ENCODE results near the gene SHROOM3.

The SHROOM3 gene

DNA sequence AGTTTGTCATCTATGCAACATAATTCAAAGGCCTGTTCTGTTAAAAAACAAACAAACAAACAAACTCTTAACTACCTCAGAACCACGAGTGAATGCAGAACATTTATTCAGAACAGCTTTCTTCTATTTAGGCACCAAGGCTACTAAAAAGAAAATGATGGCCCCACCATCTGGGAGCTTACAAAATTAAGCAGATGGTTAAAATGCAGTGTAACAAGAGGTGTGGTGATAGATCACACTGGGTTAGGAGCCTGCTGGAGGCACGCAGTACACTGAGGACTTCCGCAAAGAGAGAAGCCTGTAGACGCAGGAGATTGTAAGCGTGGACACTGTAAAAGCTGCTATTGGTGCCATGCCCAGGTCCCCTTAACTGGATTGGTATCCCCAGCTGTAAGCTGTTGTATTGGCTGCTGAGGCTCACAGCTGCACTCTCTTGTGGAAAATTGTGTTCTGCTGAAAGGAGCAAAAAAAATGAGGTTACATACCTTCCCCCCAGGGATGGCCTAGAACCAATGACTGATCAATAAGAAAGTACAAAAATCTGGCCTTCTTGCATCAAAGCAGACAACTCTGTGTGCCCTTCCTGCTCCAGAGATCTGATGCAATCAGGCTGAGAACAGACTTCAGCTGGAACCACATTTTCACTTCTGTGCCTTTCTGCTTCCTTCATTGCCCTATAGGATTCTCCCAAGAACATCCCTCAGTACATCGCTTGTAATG lies 60.0 kb downstream of the SHROOM3 start:
- DNase-seq, result no peak

DNA sequence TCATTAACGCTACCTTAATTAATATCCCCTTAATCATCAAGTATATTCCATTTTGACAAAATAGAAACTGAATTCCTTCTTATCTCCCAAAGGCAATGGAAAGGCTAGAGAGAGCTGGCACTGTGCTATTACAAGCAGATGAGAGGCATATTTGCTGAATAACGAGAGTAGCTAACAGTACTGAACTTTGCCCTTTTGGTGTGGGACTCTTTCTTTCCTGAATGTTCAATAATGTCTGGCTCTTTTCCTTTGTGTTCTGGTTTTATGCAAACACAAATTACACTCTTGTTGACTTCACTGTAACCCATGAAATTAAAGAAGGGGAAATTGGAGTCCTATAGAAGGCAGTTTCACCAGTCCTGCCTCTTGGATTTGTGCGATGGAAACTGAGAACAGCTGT lies 63.5 kb downstream of the SHROOM3 start:
- no peak for DNase-seq

DNA sequence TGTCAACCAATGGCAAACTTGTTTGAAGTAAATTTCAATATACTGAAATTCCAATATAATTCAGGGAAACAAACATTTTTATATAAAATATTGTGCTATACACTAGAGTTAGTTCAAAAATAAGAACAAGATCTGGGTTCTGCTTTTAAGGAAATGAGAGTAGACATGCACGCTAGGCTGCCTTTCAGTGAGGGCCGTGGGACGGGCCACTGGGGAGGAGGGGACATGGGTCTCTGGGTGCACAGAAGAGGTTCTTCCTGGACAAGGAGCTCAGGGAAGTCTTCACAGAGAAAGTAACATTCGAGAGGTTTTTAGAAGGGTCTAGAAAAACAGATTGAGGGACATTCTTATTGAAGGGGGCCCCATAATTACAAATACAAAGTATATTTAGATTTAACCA lies 64.4 kb downstream of the SHROOM3 start:
- peak; percentile 31 for DNase-seq

DNA sequence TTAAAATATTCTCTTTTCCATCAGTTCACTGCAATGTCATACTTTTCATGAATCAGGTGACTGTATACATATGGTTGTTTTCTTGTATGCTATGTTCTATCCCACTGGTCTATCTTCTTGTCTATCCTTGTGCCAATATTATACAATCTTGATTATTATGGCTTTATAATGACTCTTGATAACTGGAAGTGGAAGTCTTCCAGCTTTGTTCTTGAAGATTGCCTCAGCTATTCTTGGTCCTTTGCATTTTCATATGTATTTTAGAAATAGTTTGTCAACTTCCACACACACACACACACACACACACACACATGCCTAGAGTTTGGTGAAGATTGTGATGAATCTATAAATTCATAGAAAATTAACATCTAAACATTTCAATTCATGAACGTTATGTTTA lies 67.9 kb downstream of the SHROOM3 start:
- DNase-seq, result no peak

DNA sequence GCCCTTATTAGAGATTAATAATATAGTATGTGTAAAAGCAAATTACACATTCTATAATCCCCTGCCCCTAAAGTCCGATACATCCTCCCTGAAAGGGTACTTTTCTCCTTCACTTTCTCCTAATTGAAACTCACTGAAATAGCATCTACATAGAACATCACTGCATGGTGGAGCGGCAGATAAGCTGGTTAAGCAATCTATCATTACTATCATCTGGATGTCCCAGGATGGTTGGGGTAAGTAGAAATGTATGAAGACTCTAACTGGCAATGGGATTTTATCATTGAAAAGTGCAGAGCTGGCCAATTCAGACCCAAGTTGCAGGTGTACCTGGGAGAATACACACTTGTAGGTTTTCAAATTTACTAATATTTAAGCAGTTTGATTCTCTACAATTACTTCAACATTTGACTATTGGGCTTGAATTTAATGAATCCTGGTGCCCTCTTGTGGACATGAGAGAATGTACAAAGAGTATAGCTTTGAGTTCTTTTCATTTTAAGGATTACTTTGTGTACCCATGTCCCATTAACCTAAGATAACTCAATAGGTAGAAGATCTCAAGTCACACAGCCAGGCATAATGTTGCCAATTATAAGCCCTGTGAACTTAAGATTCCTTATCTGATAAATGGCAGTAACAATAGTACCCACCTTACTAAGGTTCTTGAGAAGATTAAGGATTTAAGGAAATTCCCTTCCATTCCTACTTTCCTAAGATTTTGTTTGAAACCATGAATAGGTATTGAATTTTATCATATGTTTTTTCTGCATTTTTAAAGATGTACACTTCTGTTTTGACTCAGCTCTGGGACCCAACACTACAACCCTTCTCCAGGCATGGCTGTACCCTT lies 69.8 kb downstream of the SHROOM3 start:
- no peak for DNase-seq

DNA sequence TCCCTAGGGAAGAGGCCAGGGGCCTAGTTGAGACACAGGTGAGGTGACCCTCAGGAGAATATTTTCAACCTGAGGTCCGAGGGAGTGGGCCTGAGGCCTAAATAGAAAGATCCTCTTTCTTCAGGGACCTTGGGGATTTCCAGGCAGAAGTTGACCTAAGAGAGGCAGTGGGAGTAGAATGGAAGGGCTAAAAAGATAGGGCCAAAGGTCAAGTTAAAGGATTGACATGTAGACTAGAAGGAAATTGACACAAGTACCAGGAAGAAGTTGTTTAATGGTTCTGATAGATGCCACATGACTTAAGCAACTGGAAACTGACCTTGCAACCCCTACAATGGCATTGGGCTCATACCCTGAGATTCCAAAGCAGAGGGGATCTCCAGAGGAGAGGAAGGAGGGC lies 76.9 kb downstream of the SHROOM3 start:
- no peak for DNase-seq

DNA sequence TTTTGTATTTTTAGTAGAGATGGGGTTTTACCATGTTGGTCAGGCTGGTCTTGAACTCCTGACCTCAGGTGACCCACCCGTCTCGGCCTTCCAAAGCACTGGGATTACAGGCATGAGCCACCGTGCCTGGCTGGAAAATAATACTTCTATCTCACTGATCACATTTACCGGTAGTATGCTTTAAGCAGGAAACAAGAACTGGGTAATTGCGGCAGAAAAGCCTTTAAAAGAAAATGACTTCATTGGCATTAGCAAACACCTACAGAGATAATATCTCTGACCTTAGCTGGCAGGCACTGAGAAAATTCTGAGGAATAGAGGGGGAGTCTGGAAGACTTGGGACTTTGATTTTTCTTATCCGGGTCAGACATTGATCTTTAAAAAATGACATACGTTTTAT lies 78.5 kb downstream of the SHROOM3 start:
- no peak for DNase-seq

DNA sequence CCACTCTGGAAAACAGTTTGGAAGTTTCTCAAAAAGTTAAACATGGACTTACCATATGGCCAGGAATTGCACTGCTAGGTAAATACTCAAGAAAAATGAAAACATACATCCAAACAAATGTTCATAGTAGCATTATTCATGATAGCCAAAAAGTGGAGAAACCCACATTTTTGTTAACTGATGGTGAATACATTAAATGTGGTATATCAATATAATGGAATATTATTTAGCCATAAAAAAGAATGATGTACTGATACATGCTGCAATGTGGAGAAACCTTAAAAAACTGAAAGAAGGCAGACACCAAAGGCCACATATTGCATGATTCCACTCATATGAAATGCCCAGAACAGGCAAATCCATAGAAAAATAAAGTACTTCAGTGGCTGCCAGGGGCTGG lies 79.1 kb downstream of the SHROOM3 start:
- DNase-seq, result no peak

DNA sequence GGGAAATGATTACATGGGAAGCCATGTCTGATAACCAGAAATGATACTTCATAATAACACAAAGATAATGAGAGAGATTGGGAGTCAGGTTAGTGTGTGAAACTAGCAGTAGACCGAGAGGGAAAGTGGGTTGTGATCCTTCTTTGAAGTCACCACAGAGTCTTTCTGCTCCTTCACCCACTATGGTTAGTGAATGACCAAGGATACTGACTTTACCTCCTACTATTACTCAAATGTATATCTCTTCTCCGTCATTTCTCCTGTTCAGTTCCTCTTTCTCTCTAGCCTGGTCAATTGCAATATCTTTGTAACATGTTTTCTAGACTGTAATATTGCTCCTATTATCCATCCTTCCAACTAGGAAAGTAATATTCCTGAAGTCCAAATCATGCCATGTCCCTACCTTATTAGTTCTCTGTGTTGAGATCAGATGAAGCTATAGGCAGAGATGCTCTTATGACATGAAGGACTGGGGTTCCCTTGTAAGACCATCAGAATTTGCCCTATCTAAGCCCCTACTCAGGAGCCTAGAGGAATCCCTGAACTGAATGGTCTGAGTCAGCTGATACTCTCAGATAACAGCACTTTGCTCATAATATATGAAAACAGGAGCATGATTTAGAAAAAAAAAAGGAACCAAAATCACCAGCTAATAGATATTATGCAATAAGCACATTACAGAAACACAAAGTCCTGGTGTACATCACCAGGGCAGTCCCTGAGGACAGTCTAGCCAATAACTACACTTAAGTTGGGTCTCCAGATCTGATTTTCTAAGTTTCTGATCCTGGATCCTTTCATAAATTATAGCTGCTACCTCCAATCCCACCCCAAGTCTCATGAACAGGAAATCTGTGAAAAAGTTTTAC lies 81.2 kb downstream of the SHROOM3 start:
- DNase-seq, result no peak

DNA sequence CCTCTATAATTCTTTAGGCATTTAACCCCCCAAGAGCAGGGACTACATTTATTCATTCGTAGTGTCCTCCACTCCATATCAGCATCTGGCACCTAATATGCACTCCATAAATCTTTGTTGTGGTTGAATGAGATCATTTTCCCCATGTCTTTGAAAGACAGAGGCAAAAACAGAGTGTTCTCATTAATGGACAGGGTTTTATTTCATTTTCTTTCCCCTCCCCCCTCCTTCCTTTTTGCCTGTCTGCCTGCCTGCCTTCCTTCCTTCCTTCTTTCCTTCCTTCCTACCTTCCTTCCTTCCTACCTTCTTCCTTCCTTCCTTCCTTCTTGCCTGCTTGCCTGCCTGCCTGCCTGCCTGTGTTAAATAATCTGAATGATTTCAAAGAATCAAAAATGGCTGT lies 83.2 kb downstream of the SHROOM3 start:
- DNase-seq, result no peak

DNA sequence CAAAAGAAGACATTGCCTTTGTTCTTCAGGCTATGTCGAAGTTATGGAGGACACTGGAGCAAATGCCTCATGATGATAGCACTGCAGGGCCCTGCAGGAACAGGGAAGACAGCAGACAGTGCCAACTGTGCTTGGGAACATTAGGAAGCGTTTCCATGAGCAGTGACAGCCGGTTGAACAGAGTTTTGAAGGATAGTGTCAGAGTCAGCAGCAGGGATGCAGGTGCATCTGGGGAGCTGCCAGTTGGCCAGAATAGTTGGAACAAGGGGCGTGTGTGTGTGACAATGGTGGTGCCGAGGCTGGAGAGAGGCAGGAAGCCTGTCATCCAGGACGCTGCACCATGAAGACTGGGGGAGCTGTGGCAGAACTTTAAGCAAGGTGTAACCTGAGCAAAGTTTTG lies 88.6 kb downstream of the SHROOM3 start:
- DNase-seq, result no peak

DNA sequence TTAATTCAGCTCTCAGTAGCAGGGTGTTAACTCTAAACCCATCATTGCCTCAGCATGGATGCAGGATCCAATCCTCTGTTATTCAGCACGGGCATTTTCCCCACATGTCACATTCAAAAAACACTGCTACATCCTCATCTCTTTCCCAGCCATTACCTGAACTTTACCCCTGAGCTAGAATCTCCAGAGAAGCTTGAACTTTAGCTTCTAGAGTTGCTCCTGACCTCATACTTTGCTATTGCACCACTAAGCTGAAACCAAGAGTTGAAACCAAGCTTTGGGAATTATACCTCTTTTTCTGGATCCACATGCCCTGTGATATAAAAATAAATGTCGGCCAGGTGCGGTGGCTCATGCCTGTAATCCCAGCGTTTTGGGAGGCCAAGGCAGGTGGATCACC lies 90.7 kb downstream of the SHROOM3 start:
- DNase-seq, result no peak

DNA sequence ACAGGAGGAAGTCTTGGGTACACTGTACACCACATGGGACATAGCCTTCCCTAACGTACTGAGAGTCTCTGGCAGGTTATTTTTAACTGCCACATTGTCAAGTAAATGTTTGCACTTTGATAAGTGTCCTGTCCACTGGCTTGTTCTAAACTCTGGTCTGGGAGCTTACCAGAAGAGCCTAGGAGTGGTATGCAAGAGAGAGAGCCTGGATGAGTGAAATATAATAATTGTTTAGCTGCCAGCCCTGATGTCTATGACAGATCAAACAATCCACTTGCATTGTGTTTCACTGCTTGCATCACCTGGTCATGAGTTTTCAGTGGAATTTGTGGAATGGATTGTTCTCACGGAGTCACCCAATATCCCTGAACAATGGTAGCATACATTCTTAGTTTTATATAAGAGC lies 91.6 kb downstream of the SHROOM3 start:
- DNase-seq, result no peak

DNA sequence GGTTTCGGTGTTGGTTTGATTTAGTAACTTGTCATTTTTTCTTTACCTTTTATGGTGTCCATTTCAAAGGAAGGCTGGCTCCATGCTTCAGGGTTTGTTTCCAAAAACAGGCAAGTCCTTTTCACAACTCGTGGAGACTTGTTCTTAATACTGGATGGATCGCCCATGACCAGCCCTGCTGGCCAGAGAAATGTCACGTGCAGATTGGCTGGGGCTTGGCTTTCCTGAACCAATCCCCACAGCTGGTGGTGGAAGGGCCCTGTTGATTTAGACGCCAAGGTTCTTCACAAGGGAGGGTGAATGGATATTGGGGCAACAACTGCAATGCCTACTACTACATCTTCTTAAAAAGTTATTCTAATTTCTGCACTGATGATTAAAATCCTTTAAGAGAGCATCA lies 92.6 kb downstream of the SHROOM3 start:
- DNase-seq, result no peak

DNA sequence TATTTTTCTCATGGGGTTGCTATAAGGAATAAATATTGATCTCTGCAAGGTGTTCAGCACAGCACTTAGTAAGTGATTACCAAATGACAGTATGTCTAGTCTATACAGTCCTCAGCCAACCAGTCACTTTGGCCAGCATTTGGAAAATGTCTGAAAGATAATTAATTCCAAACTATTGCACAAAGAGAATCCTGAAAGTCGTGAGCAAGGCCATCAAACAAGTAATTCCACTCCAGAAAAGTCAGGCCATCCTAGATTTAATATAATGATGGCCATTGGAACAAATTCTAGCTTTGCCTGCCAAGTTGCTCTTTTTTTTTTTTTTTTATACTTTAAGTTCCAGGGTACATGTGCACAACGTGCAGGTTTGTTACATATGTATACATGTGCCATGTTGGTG lies 96.6 kb downstream of the SHROOM3 start:
- no peak for DNase-seq

DNA sequence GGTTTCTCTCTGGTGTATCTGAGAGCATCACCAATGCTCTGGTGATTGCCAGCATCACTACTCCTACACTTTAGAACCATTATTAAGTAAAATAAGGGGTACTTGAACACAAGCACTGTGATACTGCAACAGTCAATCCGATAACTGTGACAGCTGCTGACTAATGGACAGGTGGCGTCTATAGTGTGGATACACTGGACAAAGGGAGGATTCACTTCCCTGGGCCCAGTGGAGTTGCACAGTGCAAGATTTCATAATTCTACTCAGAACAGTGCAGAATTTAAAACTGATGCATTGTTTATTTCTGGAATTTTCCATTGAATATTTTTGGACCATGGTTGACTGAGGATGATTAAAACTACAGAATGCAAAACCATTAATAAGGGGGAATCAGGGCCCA lies 97.8 kb downstream of the SHROOM3 start:
- no peak for DNase-seq

DNA sequence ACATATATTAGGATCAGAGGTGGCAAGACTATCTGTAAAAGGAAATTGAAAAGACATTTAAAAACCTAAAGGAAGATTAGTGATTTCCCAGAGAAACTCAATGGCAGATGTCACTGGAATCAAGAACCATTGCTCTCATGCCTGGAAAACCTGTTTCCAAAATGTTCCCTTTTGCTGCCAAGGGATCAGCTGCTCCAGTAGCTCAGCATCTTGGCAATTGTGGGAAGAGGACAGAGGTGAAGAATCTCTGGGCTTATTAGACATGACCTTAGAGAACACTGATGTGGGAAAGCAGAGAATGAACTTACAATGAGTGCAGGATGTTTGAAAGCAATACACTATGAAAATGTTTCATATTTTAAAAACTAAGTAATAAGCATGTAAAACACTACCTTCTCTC lies 98.3 kb downstream of the SHROOM3 start:
- no peak for DNase-seq

DNA sequence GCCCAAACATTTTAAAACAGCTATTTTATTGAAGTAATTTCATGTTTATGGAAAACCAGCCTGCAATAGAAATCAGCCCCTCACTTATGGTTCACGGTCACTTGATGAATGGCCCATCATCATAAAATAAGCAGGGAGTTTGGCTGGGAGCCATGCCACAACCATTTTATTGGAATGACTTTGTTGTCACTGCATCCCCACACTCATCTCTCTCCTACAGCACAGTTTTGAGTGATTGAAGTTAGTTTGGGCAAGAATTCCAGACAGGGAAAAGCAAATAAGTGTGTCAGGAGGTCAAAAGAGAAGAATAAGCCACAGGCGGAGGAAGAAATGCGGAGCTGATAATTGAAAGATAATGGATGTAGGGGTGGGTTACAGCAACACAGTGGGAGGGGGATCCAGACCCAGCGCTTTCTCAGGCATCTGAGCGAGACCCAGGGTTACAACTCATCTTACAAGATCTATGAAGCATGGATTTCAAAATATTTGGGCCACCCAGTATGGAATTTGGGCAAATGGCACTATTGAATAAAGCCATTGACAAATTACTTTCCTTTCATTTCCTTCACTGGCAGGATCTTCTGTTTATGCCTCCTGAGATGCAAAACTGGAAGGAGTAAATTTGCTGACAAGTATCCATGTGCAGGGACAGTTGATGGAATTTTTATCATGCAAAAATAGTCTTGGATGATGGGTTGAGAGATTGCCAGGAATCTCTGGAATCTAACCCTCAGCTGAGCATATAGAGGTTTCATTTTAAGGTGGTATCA lies 100.8 kb downstream of the SHROOM3 start:
- DNase-seq, result no peak

DNA sequence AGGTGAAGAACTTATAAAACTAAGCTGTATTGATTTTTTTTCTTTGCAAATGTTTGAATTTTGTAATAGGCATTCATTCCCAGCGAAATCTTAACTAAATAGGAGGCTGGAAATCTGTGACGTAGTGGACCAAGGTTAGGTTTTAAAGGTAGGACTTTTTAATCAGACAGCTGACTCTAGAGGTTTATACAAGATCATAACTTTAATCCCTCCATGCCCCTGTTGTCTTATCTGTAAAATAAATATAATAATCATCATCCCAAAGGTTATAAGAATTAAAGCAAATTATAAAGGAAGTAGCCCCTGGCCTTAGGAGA lies 101.3 kb downstream of the SHROOM3 start:
- no peak for DNase-seq

DNA sequence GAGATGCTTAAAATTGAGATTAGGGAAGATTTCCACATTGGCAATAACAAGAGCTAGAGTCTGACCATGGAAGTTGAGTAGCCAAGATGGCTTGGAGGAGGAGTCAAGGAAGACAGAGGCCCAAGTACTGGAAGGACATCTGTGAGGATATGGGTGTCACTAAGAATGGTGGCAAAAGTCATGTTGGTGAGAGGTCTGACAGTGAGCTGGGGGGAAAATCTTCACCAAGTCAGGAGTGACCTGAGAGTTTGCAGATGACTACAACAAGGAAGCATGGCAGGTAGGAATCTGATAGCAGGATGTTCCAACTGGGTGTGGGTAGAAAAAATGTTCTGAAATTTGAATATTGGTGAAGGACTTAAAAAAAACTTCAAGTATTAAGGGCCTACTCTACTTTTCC lies 103.3 kb downstream of the SHROOM3 start:
- no peak for DNase-seq

DNA sequence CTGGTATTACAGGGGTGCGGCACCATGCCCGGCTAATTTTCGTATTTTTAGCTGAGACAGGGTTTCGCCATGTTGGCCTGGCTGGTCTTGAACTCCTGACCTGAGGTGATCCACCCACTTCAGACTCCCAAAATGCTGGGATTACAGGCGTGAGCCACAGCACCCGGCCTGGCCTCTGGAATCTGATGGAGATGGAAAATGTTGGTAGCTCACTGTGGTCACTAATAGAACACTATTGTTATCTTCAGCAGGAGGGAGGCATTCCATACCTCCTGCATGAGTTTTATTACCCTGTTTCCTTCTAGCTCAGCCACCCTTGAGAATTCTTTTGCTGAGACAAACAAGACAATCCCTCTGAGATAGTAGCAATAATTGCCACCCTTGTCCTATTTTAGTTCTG lies 105.0 kb downstream of the SHROOM3 start:
- DNase-seq, result no peak

DNA sequence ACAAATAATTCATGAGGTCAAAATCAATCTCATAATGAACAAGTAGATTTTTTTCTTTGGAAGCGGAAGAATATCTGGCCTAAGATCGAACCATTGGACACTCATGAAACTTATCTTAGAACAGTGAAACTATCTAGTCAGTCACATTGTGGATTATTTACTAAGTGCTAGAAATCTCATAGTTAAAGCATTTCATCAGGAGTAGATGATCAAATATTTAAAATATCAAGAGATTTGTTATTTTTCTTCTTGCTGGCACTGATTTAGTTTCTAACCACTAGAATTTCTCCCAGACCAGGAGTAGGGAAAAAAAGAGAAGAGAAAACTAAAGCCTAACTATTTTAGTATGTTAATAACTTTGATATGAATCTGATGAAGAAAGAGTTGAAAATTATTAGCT lies 105.5 kb downstream of the SHROOM3 start:
- no peak for DNase-seq

DNA sequence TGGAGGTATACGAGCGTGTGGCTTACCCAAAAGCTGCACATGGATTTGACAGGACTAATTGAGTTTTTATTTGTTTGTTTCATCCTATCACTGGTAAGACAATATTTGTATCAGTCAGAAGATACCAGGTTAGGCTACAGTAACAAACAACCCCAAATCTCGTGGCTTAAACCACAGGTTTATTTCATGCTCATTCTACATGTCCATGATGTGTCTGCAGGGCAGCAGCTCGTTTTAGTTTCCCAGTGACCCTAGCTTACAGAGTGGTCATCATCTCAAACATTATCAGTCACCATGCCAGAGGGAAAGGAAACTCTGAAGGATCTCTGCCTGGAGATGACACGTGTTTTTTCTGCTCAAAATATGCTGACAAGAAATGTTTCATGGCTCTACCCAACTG lies 108.3 kb downstream of the SHROOM3 start:
- DNase-seq, result no peak
